Measurements from ENCODE around the gene PPP1R12A.

Gene PPP1R12A

GRCh38 chr12:79964100-79964627 is 29.3 kb upstream of the PPP1R12A start:
- Histone ChIP-seq H3K9ac (ENCODE audit: low read length) (no peak overlapping the region), H3K4me2 (ENCODE audit: low read length) (no peak overlapping the region), H3K79me2 (ENCODE audit: low read length) (no peaks in the 10 kb centered on the region), H4K20me1 (ENCODE audit: insufficient read depth, low read length) (no peaks in the 10 kb centered on the region), H3K27ac (ENCODE audit: low read length) (no peak overlapping the region), H2AFZ (ENCODE audit: low read depth, low read length) (0 out of 2 replicates have a peak overlapping the region, but pooled peaks have one; percentile 19), H3K9me3 (ENCODE audit: insufficient read depth, low read length) (no peaks in the 10 kb centered on the region), H3K27me3 (ENCODE audit: low read depth, low read length) (no peaks in the 10 kb centered on the region), H3K4me1 (ENCODE audit: low read length) (no peaks in the 10 kb centered on the region), H3K4me3 (ENCODE audit: low read length) (no peak overlapping the region), H3K36me3 (replicated peaks; ENCODE audit: low read depth, low read length) (no peaks in the 10 kb centered on the region)
- TF ChIP-seq EZH2phosphoT487 (IDR thresholded peaks at IDR 0.05; ENCODE audit: low read depth) = no peak
- no peak for TF ChIP-seq CTCF (IDR thresholded peaks at IDR 0.05; ENCODE audit: low read depth, low read length)

GRCh38 chr12:79961411-79961810 is 26.5 kb upstream of the PPP1R12A start:
- TF ChIP-seq EZH2phosphoT487 (IDR thresholded peaks at IDR 0.05; ENCODE audit: low read depth) = no peak
- no peak for TF ChIP-seq CTCF (IDR thresholded peaks at IDR 0.05; ENCODE audit: low read depth, low read length)
- Histone ChIP-seq H4K20me1 (ENCODE audit: insufficient read depth, low read length) (no peaks in the 10 kb centered on the region), H3K27ac (ENCODE audit: low read length) (no peak overlapping the region), H3K9me3 (ENCODE audit: insufficient read depth, low read length) (no peaks in the 10 kb centered on the region), H3K79me2 (ENCODE audit: low read length) (no peaks in the 10 kb centered on the region), H3K36me3 (replicated peaks; ENCODE audit: low read depth, low read length) (no peaks in the 10 kb centered on the region), H3K9ac (ENCODE audit: low read length) (no peak overlapping the region), H3K4me3 (ENCODE audit: low read length) (no peak overlapping the region), H3K27me3 (ENCODE audit: low read depth, low read length) (no peaks in the 10 kb centered on the region), H2AFZ (ENCODE audit: low read depth, low read length) (no peak overlapping the region), H3K4me2 (ENCODE audit: low read length) (no peak overlapping the region), H3K4me1 (ENCODE audit: low read length) (no peaks in the 10 kb centered on the region)

- TF ChIP-seq CTCF (IDR thresholded peaks at IDR 0.05; ENCODE audit: low read depth, low read length) (no peak), EZH2phosphoT487 (IDR thresholded peaks at IDR 0.05; ENCODE audit: low read depth) (no peak)
- Histone ChIP-seq H4K20me1 (ENCODE audit: insufficient read depth, low read length) (no peaks in the 10 kb centered on the region), H3K9me3 (ENCODE audit: insufficient read depth, low read length) (no peaks in the 10 kb centered on the region), H3K4me3 (ENCODE audit: low read length) (no peak overlapping the region), H3K9ac (ENCODE audit: low read length) (no peak overlapping the region), H3K27me3 (ENCODE audit: low read depth, low read length) (no peaks in the 10 kb centered on the region), H3K4me2 (ENCODE audit: low read length) (no peak overlapping the region), H3K27ac (ENCODE audit: low read length) (no peak overlapping the region), H3K79me2 (ENCODE audit: low read length) (no peaks in the 10 kb centered on the region), H3K36me3 (replicated peaks; ENCODE audit: low read depth, low read length) (no peaks in the 10 kb centered on the region), H3K4me1 (ENCODE audit: low read length) (no peaks in the 10 kb centered on the region), H2AFZ (ENCODE audit: low read depth, low read length) (no peak overlapping the region)
Observed at GRCh38 chr12:79959484-79959883, 24.6 kb upstream of the PPP1R12A start.

GRCh38 chr12:79956896-79957295 is 22.0 kb upstream of the PPP1R12A start:
- no peaks in the 10 kb centered on the region for H3K79me2 ChIP-seq (ENCODE audit: low read length)
- H3K4me3 ChIP-seq (ENCODE audit: low read length) = no peak overlapping the region
- H2AFZ ChIP-seq (ENCODE audit: low read depth, low read length) = no peak overlapping the region
- no peaks in the 10 kb centered on the region for H4K20me1 ChIP-seq (ENCODE audit: insufficient read depth, low read length)
- no peak overlapping the region for H3K9ac ChIP-seq (ENCODE audit: low read length)
- no peaks in the 10 kb centered on the region for H3K4me1 ChIP-seq (ENCODE audit: low read length)
- no peak overlapping the region for H3K27ac ChIP-seq (ENCODE audit: low read length)
- no peak overlapping the region for H3K4me2 ChIP-seq (ENCODE audit: low read length)
- H3K27me3 ChIP-seq (ENCODE audit: low read depth, low read length) = no peaks in the 10 kb centered on the region
- TF ChIP-seq EZH2phosphoT487 (IDR thresholded peaks at IDR 0.05; ENCODE audit: low read depth) (no peak), CTCF (IDR thresholded peaks at IDR 0.05; ENCODE audit: low read depth, low read length) (no peak)
- H3K36me3 ChIP-seq (replicated peaks; ENCODE audit: low read depth, low read length) = no peaks in the 10 kb centered on the region
- no peaks in the 10 kb centered on the region for H3K9me3 ChIP-seq (ENCODE audit: insufficient read depth, low read length)
